ENCODE results near the gene CXCL6.

DNA sequence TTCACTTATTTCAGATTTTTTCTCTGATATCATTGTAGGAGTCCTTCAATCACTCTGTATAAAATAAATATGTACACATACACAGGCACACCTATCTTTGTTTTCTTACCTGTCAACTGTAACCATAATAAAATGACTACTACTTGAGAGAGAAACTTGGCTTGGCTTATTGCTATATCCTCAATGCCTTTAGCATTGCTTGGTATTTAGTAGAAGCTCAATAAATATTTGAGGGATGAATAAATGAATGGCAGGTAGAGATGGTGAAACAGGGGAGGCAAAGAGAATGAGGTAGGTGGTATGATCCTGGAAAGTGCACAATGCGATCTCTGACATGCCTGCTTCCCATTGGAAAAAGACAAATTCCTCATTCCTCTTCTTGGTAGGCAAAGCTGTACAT, 21.8 kb upstream of the CXCL6 start:
- TF ChIP-seq, protein P1, sequence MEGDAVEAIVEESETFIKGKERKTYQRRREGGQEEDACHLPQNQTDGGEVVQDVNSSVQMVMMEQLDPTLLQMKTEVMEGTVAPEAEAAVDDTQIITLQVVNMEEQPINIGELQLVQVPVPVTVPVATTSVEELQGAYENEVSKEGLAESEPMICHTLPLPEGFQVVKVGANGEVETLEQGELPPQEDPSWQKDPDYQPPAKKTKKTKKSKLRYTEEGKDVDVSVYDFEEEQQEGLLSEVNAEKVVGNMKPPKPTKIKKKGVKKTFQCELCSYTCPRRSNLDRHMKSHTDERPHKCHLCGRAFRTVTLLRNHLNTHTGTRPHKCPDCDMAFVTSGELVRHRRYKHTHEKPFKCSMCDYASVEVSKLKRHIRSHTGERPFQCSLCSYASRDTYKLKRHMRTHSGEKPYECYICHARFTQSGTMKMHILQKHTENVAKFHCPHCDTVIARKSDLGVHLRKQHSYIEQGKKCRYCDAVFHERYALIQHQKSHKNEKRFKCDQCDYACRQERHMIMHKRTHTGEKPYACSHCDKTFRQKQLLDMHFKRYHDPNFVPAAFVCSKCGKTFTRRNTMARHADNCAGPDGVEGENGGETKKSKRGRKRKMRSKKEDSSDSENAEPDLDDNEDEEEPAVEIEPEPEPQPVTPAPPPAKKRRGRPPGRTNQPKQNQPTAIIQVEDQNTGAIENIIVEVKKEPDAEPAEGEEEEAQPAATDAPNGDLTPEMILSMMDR (conservative IDR thresholded peaks at IDR 0.05; ENCODE audit: low read depth, low read length) = no peak
- TF ChIP-seq EZH2 (IDR thresholded peaks at IDR 0.05; ENCODE audit: low read length, unreplicated experiment) (no peak), EZH2phosphoT487 (IDR thresholded peaks at IDR 0.05; ENCODE audit: borderline replicate concordance, low read length) (no peak)

Measured in PC-3 (cell line).